K562 (cell line): Measurements from ENCODE around the gene LSM11. TPM values are rescaled to one million over a fixed set of nuclear protein-coding genes. Genes with fewer than 3 reads are reported as not detected.

Experiments used
- ATAC-seq: fragments of 200-7000 bp; cut with Tn5 transposase; 3 replicates; pipeline ENCODE4 v1.9.1; 2020; ENCODE audit warnings: moderate library complexity
- BruUV-seq: library from RNA; stranded (reverse); fragments of 400-500 nt; replicated peaks from 2 replicates; lab custom pipeline; 2021; lab: Mats Ljungman, UMichigan
- CTCF ChIA-PET: fragments of 300-600 bp; formaldehyde crosslinking; extraction: SDS; loops from one replicate; lab custom pipeline; 2021; ENCODE audit warnings: low intra/inter-chr PET ratio; lab: Yijun Ruan, JAX
- POLR2A ChIA-PET: fragments of 300-600, 350-650 bp; sonication (Branson Sonifier 250); formaldehyde crosslinking; extraction: SDS; loops from one replicate; lab custom pipeline; 2021; ENCODE audit warnings: antibody characterized with exemption, inconsistent platforms; lab: Yijun Ruan, JAX
- DNase-seq, 4 experiments: peaks; one replicate each; pipeline versions ENCODE4 v3.0.0 to v3.0.0-alpha.2; 2011 to 2018; ENCODE audit warnings: low spot score in 3 of 4, mixed read lengths in 3 of 4; ENCODE audit errors: extremely low read depth in 1 of 4
- FAIRE-seq: peaks from 2 replicates; lab custom pipeline; 2011; peaks lifted over from hg19 to GRCh38; lab: Jason Lieb, UNC
- H2AFZ ChIP-seq: 2 replicates; pipeline ENCODE4 v1.6.0; 2011; ENCODE audit warnings: low read depth, low read length, control low read depth, inconsistent platforms
- H3K27ac ChIP-seq: fragments of 200-600 bp; 3 replicates; pipeline ENCODE4 v1.8.0; 2011; ENCODE audit warnings: low read depth, mild to moderate bottlenecking, control low read depth, inconsistent platforms, low read length, moderate library complexity, mixed read lengths; ENCODE audit errors: extremely low read depth
- H3K27me3 ChIP-seq, 2 experiments: fragments of 300-600 bp in 1 of 2; 2 replicates in 1 of 2; 3 replicates in 1 of 2; pipeline versions ENCODE4 v1.6.0 to v1.8.0; 2011; ENCODE audit warnings: inconsistent platforms in 2 of 2, low read length in 2 of 2, mild to moderate bottlenecking in 1 of 2, mixed read lengths in 1 of 2, moderate library complexity in 1 of 2; ENCODE audit not compliant: control insufficient read depth in 2 of 2, insufficient read depth in 2 of 2
- H3K36me3 ChIP-seq: fragments of 300-600 bp; 3 replicates; pipeline ENCODE4 v1.8.0; 2011; ENCODE audit warnings: mild to moderate bottlenecking, low read length, inconsistent platforms; ENCODE audit not compliant: control insufficient read depth, insufficient read depth
- H3K4me1 ChIP-seq, 2 experiments: fragments of 200-600 bp in 1 of 2; replicated peaks in 1 of 2; 2 replicates in 1 of 2; 3 replicates in 1 of 2; pipeline versions ENCODE4 v1.5.1 to v1.8.0; 2011; ENCODE audit warnings: inconsistent platforms in 2 of 2, low read length in 2 of 2, mild to moderate bottlenecking in 1 of 2, mixed read lengths in 1 of 2, moderate library complexity in 1 of 2; ENCODE audit not compliant: control insufficient read depth in 2 of 2, insufficient read depth in 2 of 2
- H3K4me2 ChIP-seq: 2 replicates; pipeline ENCODE4 v1.6.1; 2011; ENCODE audit warnings: low read length, control low read depth, inconsistent platforms, mixed read lengths; ENCODE audit not compliant: insufficient read depth
- H3K4me3 ChIP-seq: fragments of 200-600 bp; sonication (generic), shearing (Covaris generic); 2 replicates; pipeline ENCODE4 v1.5.1; 2016; ENCODE audit warnings: control low read depth, inconsistent platforms
- H3K79me2 ChIP-seq: fragments of 200-600 bp; 3 replicates; pipeline ENCODE4 v1.8.0; 2011; ENCODE audit warnings: low read length, inconsistent platforms; ENCODE audit not compliant: control insufficient read depth, insufficient read depth
- H3K9ac ChIP-seq, 2 experiments: 2 replicates each; pipeline versions ENCODE4 v1.6.0 to v1.6.1; 2011; ENCODE audit warnings: low read depth in 2 of 2, low read length in 2 of 2, control low read depth in 1 of 2, inconsistent platforms in 1 of 2, mild to moderate bottlenecking in 1 of 2, mixed read lengths in 1 of 2; ENCODE audit not compliant: insufficient read depth in 1 of 2
- H3K9me1 ChIP-seq: one replicate; pipeline ENCODE4 v1.6.0; 2011; ENCODE audit warnings: inconsistent platforms, mild to moderate bottlenecking, low read length, moderate library complexity; ENCODE audit not compliant: control insufficient read depth, insufficient read depth
- H3K9me3 ChIP-seq: replicated peaks from 2 replicates; pipeline ENCODE4 v1.5.1; 2011; ENCODE audit warnings: low read depth, low read length, inconsistent platforms; ENCODE audit not compliant: control insufficient read depth, insufficient read depth
- H4K20me1 ChIP-seq: replicated peaks from 2 replicates; pipeline ENCODE4 v1.6.1; 2011; ENCODE audit warnings: low read length, inconsistent platforms, mixed read lengths; ENCODE audit not compliant: control insufficient read depth, insufficient read depth
- ATF1 ChIP-seq, 2 experiments: fragments of 450-650 bp in 1 of 2; IDR thresholded peaks; 2 replicates each; pipeline ENCODE4 v1.6.1; 2016; ENCODE audit warnings: missing compliant biosample characterization in 1 of 2, missing genetic modification characterization in 1 of 2
- ELF4 ChIP-seq: fragments of 450-650 bp; formaldehyde crosslinking; IDR thresholded peaks from 2 replicates; pipeline ENCODE4 v1.4.0; 2022; ENCODE audit warnings: missing genetic modification characterization
- KAT7 ChIP-seq: sonication (generic); formaldehyde crosslinking; IDR thresholded peaks from 2 replicates; pipeline ENCODE4 v1.8.0; 2022; ENCODE audit warnings: missing genetic modification reagents, mild to moderate bottlenecking, borderline replicate concordance
- KDM2B ChIP-seq: fragments of 250-450 bp; sonication (Bioruptor Pico); IDR thresholded peaks from 2 replicates; pipeline ENCODE4 v1.8.0; 2021; ENCODE audit warnings: mild to moderate bottlenecking, moderate library complexity
- KLF10 ChIP-seq: fragments of 250-450 bp; sonication (Bioruptor Pico); IDR thresholded peaks from 2 replicates; pipeline ENCODE4 v1.6.1; 2021; ENCODE audit warnings: matching md5 sums
- NR4A1 ChIP-seq, 2 experiments: fragments of 250-450 bp in 1 of 2; fragments of 450-650 bp in 1 of 2; sonication (Bioruptor Pico) in 1 of 2; IDR thresholded peaks; 2 replicates each; pipeline versions ENCODE4 v1.4.0 to v1.6.1; 2016 to 2020; ENCODE audit warnings: mild to moderate bottlenecking in 2 of 2, missing compliant biosample characterization in 1 of 2, missing genetic modification characterization in 1 of 2, moderate library complexity in 1 of 2
- POLR2H ChIP-seq: IDR thresholded peaks from 2 replicates; pipeline ENCODE4 v1.6.1; 2016; ENCODE audit warnings: missing genetic modification characterization, low read depth, mild to moderate bottlenecking, control low read depth, missing compliant biosample characterization, moderate library complexity
- RAD21 ChIP-seq, 2 experiments: fragments of 250-450 bp in 1 of 2; fragments of 450-650 bp in 1 of 2; sonication (Bioruptor Pico) in 1 of 2; formaldehyde crosslinking in 1 of 2; IDR thresholded peaks in 1 of 2; conservative IDR thresholded peaks in 1 of 2; 2 replicates each; pipeline versions ENCODE4 v1.4.0 to v1.8.0; 2020 to 2022; ENCODE audit warnings: mild to moderate bottlenecking in 2 of 2, moderate library complexity in 1 of 2
- TAF1 ChIP-seq: IDR thresholded peaks from 2 replicates; pipeline ENCODE4 v1.6.1; 2011; ENCODE audit warnings: mild to moderate bottlenecking, low read length, moderate library complexity; ENCODE audit not compliant: insufficient read depth, control insufficient read depth, severe bottlenecking; ENCODE audit errors: extremely low read depth
- ZBED1 ChIP-seq: IDR thresholded peaks from 2 replicates; pipeline ENCODE4 v1.6.1; 2014
- ZNF165 ChIP-seq: fragments of 250-450 bp; sonication (Bioruptor Pico); IDR thresholded peaks from 2 replicates; pipeline ENCODE4 v1.4.0; 2020; ENCODE audit warnings: borderline replicate concordance
- WGBS: fragments of 100-300 bp; shearing (Covaris generic); methylation state at CpG from one replicate; pipeline ENCODE4 v1.1.6; 2016; ENCODE audit warnings: low coverage, mixed read lengths; ENCODE audit not compliant: insufficient coverage; ENCODE audit errors: missing lambda C conversion rate; 5-methylcytosine and 5-hydroxymethylcytosine counted together
- in situ Hi-C: fragments of 300-500 bp; cut with MboI; formaldehyde crosslinking; loops from 4 replicates; pipeline ENCODE4 v1.15.0; 2018; ENCODE audit warnings: inconsistent platforms, mixed read lengths
- intact Hi-C: fragments of 100-400 bp; cut with micrococcal nuclease; formaldehyde crosslinking; loops from 2 replicates; pipeline ENCODE4 v1.14.2; 2022
- polyA plus RNA-seq, 8 experiments: library from polyadenylated mRNA; depleted of rRNA in 4 of 8; stranded (reverse) in 5 of 8; unstranded in 3 of 8; fragments of >200 nt; fragmentation: Nextera tagmentation in 2 of 8; fragmentation: Illumina TruSeq in 1 of 8; extraction: Ambion mirVana in 2 of 8; extraction: Trizol in 1 of 8; gene quantifications; 2 replicates each; pipeline versions ENCODE4 v1.2.1 to v1.2.3, GENCODE V29; 2011 to 2014; ENCODE audit warnings: inconsistent platforms in 1 of 8, missing spikeins in 1 of 8
- total RNA-seq, 7 experiments: library from RNA; depleted of rRNA in 6 of 7; stranded (reverse); fragments of >200 nt in 6 of 7; fragmentation: Illumina TruSeq in 2 of 7; extraction: Trizol in 2 of 7; gene quantifications; 2 replicates each; pipeline versions ENCODE4 v1.2.1 to v1.2.3, GENCODE V29; 2011 to 2021; ENCODE audit warnings: low replicate concordance in 1 of 7

The LSM11 gene
- total and polyA plus RNA-seq, 9 of the 15 experiments (the other 6 are each of a cell fraction or from before 2014, with no cell fraction given): 1.8 to 9.4 (median 4.7) TPM

DNA sequence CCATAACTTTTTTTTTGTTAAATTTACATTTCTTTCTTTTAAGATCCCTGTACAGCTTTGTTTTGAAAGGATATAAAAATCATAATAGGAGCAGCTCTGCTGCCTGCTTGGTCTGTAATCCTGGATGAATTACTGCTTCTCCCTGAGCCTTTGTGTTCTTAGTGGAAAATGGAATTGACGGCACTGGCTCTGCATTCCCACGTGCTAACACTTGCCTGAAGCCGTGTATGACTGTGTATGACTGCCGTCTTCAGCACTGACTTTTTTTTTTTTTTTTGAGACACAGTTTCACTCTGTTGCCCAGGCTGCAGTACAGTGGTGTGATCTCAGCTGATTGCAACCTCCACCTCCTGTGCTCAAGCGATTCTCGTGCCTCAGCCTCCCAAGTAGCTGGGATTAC lies 7.5 kb upstream of the LSM11 start:
- Histone ChIP-seq H3K9ac (no peak overlapping the region), H3K27me3 (no peaks in the 10 kb centered on the region), H3K36me3 (peaks cover 58% of the 10 kb centered on the region; the same call in 2 of the 3 replicates), H3K4me2 (no peak overlapping the region), H3K27ac (no peak overlapping the region), H3K79me2 (no peaks in the 10 kb centered on the region; the same call in 2 of the 3 replicates), H2AFZ (no peak overlapping the region), H4K20me1 (no peaks in the 10 kb centered on the region), H3K4me1 (peaks cover 5 to 13% of the 10 kb centered on the region in 2 experiments; a peak in 4 of 5 replicates), H3K9me1 (no peaks in the 10 kb centered on the region), H3K9me3 (no peaks in the 10 kb centered on the region), H3K4me3 (no peak overlapping the region)
- BruUV-seq: no TSS peak
- no peak for DNase-seq
- TF ChIP-seq ZNF165 (CRISPR knock-in tag): no peak
- TF ChIP-seq KLF10 (CRISPR knock-in tag): no peak
- TF ChIP-seq NR4A1 (CRISPR knock-in tag; IDR thresholded peaks at IDR 0.05): no peak
- TF ChIP-seq NR4A1 (tag; IDR thresholded peaks at IDR 0.05): no peak
- no peak for TF ChIP-seq ELF4 (CRISPR knock-in tag)
- TF ChIP-seq KDM2B (CRISPR knock-in tag): no peak
- no peak for TF ChIP-seq TAF1
- TF ChIP-seq POLR2H (tag): no peak
- no peak for TF ChIP-seq KAT7 (CRISPR knock-in tag)
- TF ChIP-seq ZBED1: no peak
- no peak for TF ChIP-seq ATF1 (CRISPR knock-in tag; IDR thresholded peaks at IDR 0.05)
- TF ChIP-seq ATF1 (tag; IDR thresholded peaks at IDR 0.05): no peak
- no peak for TF ChIP-seq RAD21 (CRISPR knock-in tag; conservative IDR thresholded peaks at IDR 0.05 in 1 of 2, IDR thresholded peaks at IDR 0.05 in 1 of 2)
- no peak for FAIRE-seq
- CTCF ChIA-PET: no interaction called here
- intact Hi-C loops (no loop called here), in situ Hi-C loops (loop anchor here (10.0 kb wide), 1 partner anchor 391 kb away; a partner anchor contains a TSS)
- POLR2A ChIA-PET: no interaction called here
- 89% methylated on average over 6 of the region's 6 CpGs for WGBS
- ATAC-seq: no peak
